Stomach smooth muscle (tissue), 2 donors: ENCODE results near the gene SUPT20HL1.
"Not testable (repeated sequence)": the region's sequence is repeated elsewhere in the genome, so short reads cannot be mapped to it uniquely, and the experiment has no call there.

ENCODE experiments used
- H3K27ac ChIP-seq: one replicate; pipeline ENCODE4 v1.7.0; 2013; ENCODE audit warnings: mild to moderate bottlenecking, low read length, inconsistent platforms
- H3K27me3 ChIP-seq, 2 donors: one replicate each; pipeline ENCODE4 v1.7.0; 2013; ENCODE audit warnings: low read length in 2 of 2; ENCODE audit not compliant: insufficient read depth in 2 of 2, control insufficient read depth in 1 of 2
- H3K36me3 ChIP-seq, 2 donors: one replicate each; pipeline ENCODE4 v1.7.0; 2013; ENCODE audit warnings: low read length in 2 of 2; ENCODE audit not compliant: control insufficient read depth in 2 of 2, insufficient read depth in 2 of 2
- H3K4me1 ChIP-seq: one replicate; pipeline ENCODE4 v1.7.0; 2013; ENCODE audit warnings: low read length; ENCODE audit not compliant: control insufficient read depth, insufficient read depth
- H3K4me3 ChIP-seq, 2 donors: one replicate each; pipeline ENCODE4 v1.7.0; 2013; ENCODE audit warnings: low read length in 2 of 2
- H3K9ac ChIP-seq, 2 donors: one replicate each; pipeline ENCODE4 v1.7.0; 2013; ENCODE audit warnings: low read length in 2 of 2, mild to moderate bottlenecking in 1 of 2
- H3K9me3 ChIP-seq, 2 donors: one replicate each; pipeline ENCODE4 v1.7.0; 2013; ENCODE audit warnings: low read length in 2 of 2; ENCODE audit not compliant: control insufficient read depth in 2 of 2
- donor health status: healthy.
- donor health status: Pancreatic carcinoma.

Gene SUPT20HL1

DNA sequence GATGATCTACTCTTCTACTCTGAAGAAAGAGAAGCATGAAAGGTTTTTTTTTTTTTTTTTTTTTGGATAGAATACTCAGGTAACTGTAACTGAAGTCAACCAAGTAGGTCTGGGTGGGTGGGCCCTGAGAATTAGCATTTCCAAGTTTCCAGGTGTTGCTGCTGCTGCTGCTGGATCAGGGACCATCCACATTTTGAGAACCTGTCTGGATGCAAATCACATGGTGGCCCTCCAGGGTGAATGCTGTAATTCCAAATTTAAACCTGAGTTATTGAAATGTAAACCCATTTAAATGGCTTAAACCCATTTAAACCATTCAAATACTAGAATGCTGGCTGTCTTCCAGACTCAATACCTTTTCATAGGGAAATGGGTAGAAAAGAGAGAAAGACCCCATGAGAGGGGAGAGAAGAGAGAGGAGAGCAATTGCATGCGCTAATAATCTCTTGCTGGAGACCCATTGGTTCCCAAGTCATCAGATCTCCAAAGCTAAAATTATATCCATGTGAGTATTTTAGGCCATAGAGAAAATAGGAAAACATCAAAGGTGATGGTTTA lies 17.6 kb downstream of the SUPT20HL1 start:
- Histone ChIP-seq H3K27me3 (peaks cover 0 to 2% of the 10 kb centered on the region in 2 donors), H3K4me3 (no peak overlapping the region), H3K27ac (no peak overlapping the region), H3K9me3 (no peaks in the 10 kb centered on the region), H3K9ac (no peak overlapping the region), H3K4me1 (peaks cover 2% of the 10 kb centered on the region), H3K36me3 (no peaks in the 10 kb centered on the region)

DNA sequence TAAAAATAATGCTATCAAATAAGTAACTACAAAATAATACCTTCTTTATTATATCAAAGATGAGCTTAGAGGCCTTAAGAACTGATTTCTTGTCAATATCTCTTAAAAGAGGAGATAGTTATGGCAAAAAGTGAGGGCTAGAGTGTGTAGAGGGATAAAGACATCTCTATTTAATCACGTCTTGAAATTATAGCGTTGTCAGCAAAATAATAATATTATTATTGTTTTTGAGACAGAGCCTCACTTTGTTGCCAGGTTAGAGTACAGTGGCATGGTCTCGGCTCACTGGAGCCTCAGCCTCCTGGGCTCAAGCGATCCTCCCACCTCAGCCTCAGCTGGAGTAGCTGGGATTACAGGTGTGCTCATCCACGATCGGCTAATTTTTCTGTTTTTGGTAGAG lies 18.3 kb downstream of the SUPT20HL1 start:
- H3K4me3 ChIP-seq = no peak overlapping the region
- no peak overlapping the region for H3K9ac ChIP-seq
- H3K4me1 ChIP-seq = peaks cover 2% of the 10 kb centered on the region
- peaks cover 0 to 2% of the 10 kb centered on the region in 2 donors for H3K27me3 ChIP-seq
- no peaks in the 10 kb centered on the region for H3K9me3 ChIP-seq
- no peak overlapping the region for H3K27ac ChIP-seq
- no peaks in the 10 kb centered on the region for H3K36me3 ChIP-seq

DNA sequence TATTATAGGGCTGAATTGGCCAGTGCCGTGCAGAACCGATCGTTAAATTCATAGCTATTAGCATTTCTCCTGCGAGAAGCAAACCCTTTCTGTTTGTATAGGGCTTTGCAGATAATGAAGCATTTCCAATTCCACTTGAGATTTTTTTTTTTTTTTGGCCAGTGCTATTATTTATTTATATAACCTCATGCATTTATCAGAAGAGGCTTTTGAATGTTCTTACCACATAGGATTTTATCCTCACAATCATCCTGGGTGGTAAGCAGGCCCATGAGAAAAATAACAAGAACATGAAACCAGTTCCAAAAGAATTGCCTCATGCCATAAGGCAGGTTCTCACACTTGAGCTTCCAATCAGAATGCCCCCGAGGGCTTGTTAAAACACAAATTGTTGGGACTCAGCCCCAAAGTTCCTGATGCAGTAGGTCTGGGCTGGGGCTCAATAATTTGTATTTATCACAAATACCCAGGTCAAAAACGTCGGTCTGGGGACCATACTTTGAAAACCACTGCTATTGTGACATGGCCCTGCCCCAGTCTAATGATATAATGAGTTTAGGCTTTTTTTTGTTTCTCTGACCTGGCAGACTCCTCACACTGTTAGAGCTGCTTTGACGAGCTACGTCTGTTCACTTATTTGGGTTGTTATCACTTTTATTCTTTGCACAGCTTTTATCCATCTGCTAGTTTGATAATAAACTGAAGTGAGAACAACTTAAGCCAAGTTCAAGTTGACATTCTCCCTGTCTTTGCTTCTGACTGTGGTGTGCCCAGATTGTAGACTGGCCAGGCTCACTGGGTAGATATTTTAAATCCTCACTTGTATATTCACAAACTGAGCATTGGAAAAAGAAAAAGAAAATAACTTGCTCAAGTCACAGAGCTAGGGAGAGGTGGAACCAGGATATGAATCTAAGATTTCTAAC lies 20.1 kb downstream of the SUPT20HL1 start:
- peak overlapping the region; percentile 42 for H3K27ac ChIP-seq
- H3K27me3 ChIP-seq = peaks cover 0 to 2% of the 10 kb centered on the region in 2 donors
- H3K36me3 ChIP-seq = no peaks in the 10 kb centered on the region
- peaks cover 2% of the 10 kb centered on the region for H3K4me1 ChIP-seq
- H3K9me3 ChIP-seq = no peaks in the 10 kb centered on the region
- no peak overlapping the region for H3K4me3 ChIP-seq
- H3K9ac ChIP-seq = no peak overlapping the region

DNA sequence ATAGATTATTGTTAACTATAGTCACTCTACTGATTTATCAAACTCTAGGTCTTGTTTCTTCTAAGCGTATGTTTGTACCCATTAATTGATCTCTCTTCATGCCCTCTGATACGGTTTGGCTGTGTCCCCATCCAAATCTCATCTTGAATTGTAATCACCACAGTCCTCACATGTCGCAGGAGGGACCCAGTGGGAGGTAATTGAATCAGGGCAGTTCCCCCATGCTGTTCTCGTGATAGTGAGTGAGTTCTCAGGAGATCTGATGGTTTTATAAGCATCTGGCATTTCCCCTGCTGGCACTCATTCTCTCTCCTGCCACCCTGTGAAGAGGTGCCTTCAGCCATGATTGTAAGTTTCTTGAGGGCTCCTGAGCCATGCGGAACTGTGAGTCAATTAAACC lies 21.9 kb downstream of the SUPT20HL1 start:
- not testable (repeated sequence) for H3K27me3 ChIP-seq, H3K4me1 ChIP-seq, H3K36me3 ChIP-seq, H3K4me3 ChIP-seq, H3K27ac ChIP-seq, H3K9ac ChIP-seq, H3K9me3 ChIP-seq

DNA sequence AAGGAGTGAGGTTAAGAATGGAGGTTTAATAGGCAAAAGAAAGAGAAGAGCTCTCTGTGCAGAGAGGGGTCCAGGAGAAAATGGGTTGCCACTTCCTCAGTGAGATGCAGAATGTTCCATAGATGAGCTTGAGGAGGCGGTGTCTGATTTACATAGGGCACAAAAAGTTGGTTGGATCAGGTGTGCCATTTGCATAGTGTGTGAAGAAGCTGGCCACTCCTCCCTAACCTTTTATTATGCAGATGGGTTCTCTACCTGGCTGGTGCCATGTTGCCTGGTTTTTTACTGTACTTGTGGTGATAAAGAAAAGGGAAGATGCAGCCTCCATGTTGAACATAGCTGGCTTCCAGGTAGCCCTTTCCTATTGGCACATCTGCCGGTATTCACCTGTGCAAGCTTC lies 27.3 kb downstream of the SUPT20HL1 start:
- peaks cover 0 to 11% of the 10 kb centered on the region in 2 donors for H3K27me3 ChIP-seq
- H3K9ac ChIP-seq = no peak overlapping the region
- H3K4me1 ChIP-seq = no peaks in the 10 kb centered on the region
- H3K9me3 ChIP-seq = no peaks in the 10 kb centered on the region
- no peak overlapping the region for H3K27ac ChIP-seq
- no peaks in the 10 kb centered on the region for H3K36me3 ChIP-seq
- H3K4me3 ChIP-seq = no peak overlapping the region

DNA sequence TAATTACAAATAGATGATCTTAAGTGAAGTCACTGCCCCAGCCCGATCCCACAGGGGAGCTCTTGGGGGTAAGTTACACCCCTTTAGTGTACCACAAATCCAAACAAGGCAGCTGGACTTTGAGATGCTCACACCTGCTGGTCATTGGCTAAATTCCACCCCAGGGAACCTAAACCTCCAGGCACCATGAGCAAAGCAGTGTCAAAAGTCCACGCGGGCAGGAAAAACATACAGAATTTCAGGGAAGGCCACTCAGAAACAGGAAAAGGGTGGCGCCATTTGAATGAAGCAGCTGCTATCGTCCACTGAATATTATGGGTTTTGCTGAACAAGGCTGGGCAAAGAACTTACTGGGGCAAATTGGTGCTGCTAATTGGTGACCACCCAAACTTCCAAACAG lies 30.9 kb downstream of the SUPT20HL1 start:
- H3K9ac ChIP-seq = no peak overlapping the region
- no peak overlapping the region for H3K27ac ChIP-seq
- no peaks in the 10 kb centered on the region for H3K9me3 ChIP-seq
- no peak overlapping the region for H3K4me3 ChIP-seq
- H3K27me3 ChIP-seq = peaks cover 0 to 14% of the 10 kb centered on the region in 2 donors
- H3K4me1 ChIP-seq = peaks cover 4% of the 10 kb centered on the region
- no peaks in the 10 kb centered on the region for H3K36me3 ChIP-seq

DNA sequence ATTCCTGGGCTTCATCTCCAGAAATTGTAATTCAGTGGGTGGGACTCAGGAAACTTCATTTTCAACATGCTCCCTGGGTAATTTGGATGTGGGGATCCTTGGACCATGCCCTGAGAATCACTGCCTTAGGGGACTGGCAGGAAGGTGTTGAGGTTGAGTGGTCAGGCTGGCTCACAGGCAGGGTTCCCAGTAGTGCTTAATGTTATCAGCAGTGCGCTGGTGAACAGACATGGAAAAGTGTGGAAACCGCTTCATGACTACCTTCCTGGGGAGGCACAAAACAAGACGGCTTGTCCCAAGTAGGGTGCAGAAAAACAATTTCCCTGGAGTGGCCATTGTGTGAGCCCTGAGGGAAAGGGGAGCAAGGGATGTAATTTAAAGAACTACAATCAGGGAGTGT lies 31.4 kb downstream of the SUPT20HL1 start:
- no peak overlapping the region for H3K4me3 ChIP-seq
- H3K27me3 ChIP-seq = peaks cover 0 to 14% of the 10 kb centered on the region in 2 donors
- H3K27ac ChIP-seq = no peak overlapping the region
- H3K36me3 ChIP-seq = no peaks in the 10 kb centered on the region
- no peaks in the 10 kb centered on the region for H3K9me3 ChIP-seq
- H3K9ac ChIP-seq = no peak overlapping the region
- H3K4me1 ChIP-seq = peaks cover 4% of the 10 kb centered on the region

DNA sequence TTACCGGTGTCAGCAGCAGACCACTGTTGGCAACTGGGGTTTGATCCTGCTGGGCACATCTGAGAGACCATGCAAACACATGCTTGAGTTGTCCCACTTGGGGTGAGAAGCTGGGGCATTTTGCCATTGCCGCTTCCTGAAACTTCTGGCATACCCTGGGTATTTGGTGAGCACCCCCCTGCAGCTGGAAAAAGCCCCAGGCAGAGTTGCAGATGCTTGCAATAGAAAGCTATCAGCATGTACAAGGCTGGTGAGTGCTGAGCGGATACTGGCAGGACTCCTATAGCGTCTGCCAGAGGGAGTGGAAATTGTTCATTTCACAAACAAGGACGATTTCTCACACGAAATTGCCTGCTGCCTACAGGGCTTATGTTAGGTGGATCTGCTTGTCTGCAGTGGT lies 32.3 kb downstream of the SUPT20HL1 start:
- no peaks in the 10 kb centered on the region for H3K9me3 ChIP-seq
- peaks cover 0 to 15% of the 10 kb centered on the region in 2 donors for H3K27me3 ChIP-seq
- H3K36me3 ChIP-seq = no peaks in the 10 kb centered on the region
- H3K9ac ChIP-seq = no peak overlapping the region
- H3K27ac ChIP-seq = no peak overlapping the region
- no peak overlapping the region for H3K4me3 ChIP-seq
- H3K4me1 ChIP-seq = peaks cover 4% of the 10 kb centered on the region

DNA sequence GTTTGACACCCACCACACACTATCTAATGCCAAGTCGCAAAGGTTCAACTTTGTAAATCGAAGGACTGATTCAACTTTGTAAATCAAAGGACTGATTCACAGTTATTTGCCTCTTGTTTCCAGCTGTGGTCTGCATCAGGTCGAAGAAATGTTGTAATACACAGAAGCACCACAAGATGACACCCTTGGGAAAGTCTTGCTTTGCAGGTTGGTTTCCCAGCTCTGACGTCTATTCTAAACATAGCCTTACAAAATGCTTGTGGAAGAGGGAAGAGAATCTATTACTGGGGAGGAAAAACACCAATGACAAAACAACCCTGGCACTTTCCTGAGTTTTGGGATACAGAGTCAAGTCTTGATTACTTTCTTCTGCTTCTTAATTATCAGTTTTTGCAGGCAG lies 35.3 kb downstream of the SUPT20HL1 start:
- no peak overlapping the region for H3K9ac ChIP-seq
- no peak overlapping the region for H3K4me3 ChIP-seq
- no peak overlapping the region for H3K27ac ChIP-seq
- H3K9me3 ChIP-seq = no peaks in the 10 kb centered on the region
- H3K36me3 ChIP-seq = no peaks in the 10 kb centered on the region
- peaks cover 4% of the 10 kb centered on the region for H3K4me1 ChIP-seq
- peaks cover 0 to 19% of the 10 kb centered on the region in 2 donors for H3K27me3 ChIP-seq

DNA sequence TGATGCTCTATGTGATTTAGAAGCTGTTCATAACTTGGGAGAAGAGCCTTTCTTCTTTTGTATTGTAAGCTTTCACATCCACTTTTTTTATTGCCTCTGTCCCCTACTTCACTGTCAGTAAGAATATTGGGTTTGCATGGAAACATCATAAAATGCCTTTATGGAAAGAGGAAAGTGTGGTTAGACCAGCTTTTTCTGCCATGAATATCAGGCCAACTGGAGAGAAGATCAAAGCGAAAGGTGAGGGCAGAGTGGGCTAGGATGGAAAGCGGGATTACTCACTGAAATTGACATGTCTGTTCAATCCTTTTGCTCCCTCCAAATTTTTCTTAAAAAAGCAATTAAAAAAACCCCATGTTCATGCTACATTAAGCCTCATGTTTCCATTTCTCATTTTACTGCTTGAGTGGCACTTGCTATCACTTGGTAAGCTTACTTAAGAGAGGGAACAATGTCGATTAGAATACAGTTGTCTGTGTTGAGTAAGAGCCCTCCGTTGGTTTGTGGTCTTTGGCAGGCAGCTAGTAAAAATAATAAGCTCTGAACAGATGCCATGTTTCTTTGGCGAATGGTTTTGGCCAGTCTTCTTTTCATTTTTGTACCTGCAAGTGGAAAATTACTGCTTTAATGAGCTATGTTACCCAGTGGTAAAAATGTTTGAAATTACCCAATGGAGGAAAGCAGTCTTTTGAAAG lies 35.9 kb downstream of the SUPT20HL1 start:
- Histone ChIP-seq H3K36me3 (no peaks in the 10 kb centered on the region), H3K27ac (peak overlapping the region; percentile 12), H3K9ac (no peak overlapping the region), H3K4me3 (no peak overlapping the region), H3K4me1 (peaks cover 4% of the 10 kb centered on the region), H3K9me3 (no peaks in the 10 kb centered on the region), H3K27me3 (peaks cover 0 to 19% of the 10 kb centered on the region in 2 donors)
